IMR-90 (cell line): ENCODE data around the gene SNX15. TPM values are rescaled to one million over a fixed set of nuclear protein-coding genes. Genes with fewer than 3 reads are reported as not detected.

ENCODE experiments used
- ATAC-seq: fragments of 200-7000 bp; cut with Tn5 transposase; 2 replicates; pipeline ENCODE4 v1.9.1; 2020; ENCODE audit warnings: low read depth, mild to moderate bottlenecking, moderate library complexity
- BruUV-seq: library from RNA; stranded (reverse); fragments of 400-500 nt; replicated peaks from 2 replicates; lab custom pipeline; 2021; lab: Mats Ljungman, UMichigan
- CTCF ChIA-PET: fragments of 300-600 bp; formaldehyde crosslinking; extraction: SDS; loops from one replicate; lab custom pipeline; 2021; ENCODE audit warnings: antibody characterized with exemption; lab: Yijun Ruan, JAX
- POLR2A ChIA-PET: fragments of 300-600 bp; sonication (Branson Sonifier 250); formaldehyde crosslinking; loops from one replicate; lab custom pipeline; 2022; ENCODE audit warnings: antibody characterized with exemption; ENCODE audit not compliant: unreplicated experiment; lab: Charles Lee
- DNase-seq: peaks from one replicate; pipeline ENCODE4 v3.0.0; 2013
- H2AFZ ChIP-seq: replicated peaks from 2 replicates; pipeline ENCODE3; 2013; ENCODE audit warnings: low read length, mild to moderate bottlenecking; ENCODE audit not compliant: poor library complexity
- H2AK5ac ChIP-seq: 2 replicates; pipeline ENCODE4 v1.6.1; 2013; ENCODE audit warnings: low read depth, low read length, inconsistent platforms
- H2AK9ac ChIP-seq: replicated peaks from 2 replicates; pipeline ENCODE3; 2013; ENCODE audit warnings: mild to moderate bottlenecking, low read depth, low read length, moderate library complexity; ENCODE audit not compliant: poor library complexity
- H2BK120ac ChIP-seq: 2 replicates; pipeline ENCODE4 v1.6.1; 2013; ENCODE audit warnings: low read depth, low read length, inconsistent platforms
- H2BK15ac ChIP-seq: 3 replicates; pipeline ENCODE4 v1.6.1; 2013; ENCODE audit warnings: low read depth, low read length, inconsistent platforms
- H2BK20ac ChIP-seq: 2 replicates; pipeline ENCODE4 v1.6.1; 2013; ENCODE audit warnings: low read depth, mild to moderate bottlenecking, inconsistent platforms, low read length, moderate library complexity
- H2BK5ac ChIP-seq: 2 replicates; pipeline ENCODE4 v1.6.1; 2013; ENCODE audit warnings: mild to moderate bottlenecking, low read depth, low read length, inconsistent platforms; ENCODE audit not compliant: poor library complexity, severe bottlenecking
- H3K14ac ChIP-seq: replicated peaks from 2 replicates; pipeline ENCODE4 v1.6.1; 2013; ENCODE audit warnings: low read depth, low read length, inconsistent platforms
- H3K18ac ChIP-seq: 2 replicates; pipeline ENCODE4 v1.6.1; 2013; ENCODE audit warnings: low read depth, low read length, control low read depth
- H3K23ac ChIP-seq: 2 replicates; pipeline ENCODE4 v1.6.1; 2013; ENCODE audit warnings: low read depth, low read length, inconsistent platforms
- H3K27ac ChIP-seq: 2 replicates; pipeline ENCODE4 v1.5.1; 2013; ENCODE audit warnings: mild to moderate bottlenecking, control low read depth, low read length; ENCODE audit not compliant: insufficient read depth
- H3K27me3 ChIP-seq: 2 replicates; pipeline ENCODE4 v1.6.1; 2013; ENCODE audit warnings: low read length; ENCODE audit not compliant: control insufficient read depth, insufficient read depth
- H3K36me3 ChIP-seq: 2 replicates; pipeline ENCODE4 v1.6.1; 2013; ENCODE audit warnings: low read length, mixed read lengths; ENCODE audit not compliant: control insufficient read depth, insufficient read depth
- H3K4ac ChIP-seq: 2 replicates; pipeline ENCODE4 v1.6.1; 2013; ENCODE audit warnings: low read depth, low read length, inconsistent platforms
- H3K4me1 ChIP-seq: 2 replicates; pipeline ENCODE4 v1.6.1; 2013; ENCODE audit warnings: low read length, mixed read lengths; ENCODE audit not compliant: control insufficient read depth, insufficient read depth
- H3K4me2 ChIP-seq: 2 replicates; pipeline ENCODE4 v1.6.1; 2013; ENCODE audit warnings: low read depth, mild to moderate bottlenecking, control low read depth, low read length, moderate library complexity
- H3K4me3 ChIP-seq: 2 replicates; pipeline ENCODE4 v1.5.1; 2013; ENCODE audit warnings: low read depth, mild to moderate bottlenecking, control low read depth, low read length, moderate library complexity; ENCODE audit not compliant: insufficient read depth
- H3K56ac ChIP-seq: 2 replicates; pipeline ENCODE4 v1.6.1; 2013; ENCODE audit warnings: low read length, inconsistent platforms; ENCODE audit not compliant: insufficient read depth; ENCODE audit errors: extremely low read depth
- H3K79me1 ChIP-seq, 2 experiments: 2 replicates each; pipeline ENCODE4 v1.6.1; 2013; ENCODE audit warnings: low read length in 2 of 2, inconsistent platforms in 1 of 2, low read depth in 1 of 2
- H3K9ac ChIP-seq: 2 replicates; pipeline ENCODE4 v1.6.1; 2013; ENCODE audit warnings: low read depth, low read length, control low read depth
- H3K9me1 ChIP-seq: 2 replicates; pipeline ENCODE4 v1.6.1; 2013; ENCODE audit warnings: low read length, inconsistent platforms; ENCODE audit not compliant: insufficient read depth
- H3K9me3 ChIP-seq: 2 replicates; pipeline ENCODE4 v1.6.1; 2013; ENCODE audit warnings: low read length; ENCODE audit not compliant: control insufficient read depth, insufficient read depth
- H4K20me1 ChIP-seq: 2 replicates; pipeline ENCODE4 v1.6.1; 2013; ENCODE audit warnings: low read length, inconsistent platforms; ENCODE audit not compliant: insufficient read depth
- H4K5ac ChIP-seq: 2 replicates; pipeline ENCODE4 v1.6.1; 2013; ENCODE audit warnings: mild to moderate bottlenecking, low read depth, low read length, control low read depth
- H4K8ac ChIP-seq, 2 experiments: 2 replicates each; pipeline ENCODE4 v1.6.1; 2013; ENCODE audit warnings: low read depth in 2 of 2, low read length in 2 of 2, control low read depth in 1 of 2, inconsistent platforms in 1 of 2
- H4K91ac ChIP-seq: 2 replicates; pipeline ENCODE4 v1.6.1; 2013; ENCODE audit warnings: low read depth, low read length, inconsistent platforms; ENCODE audit not compliant: insufficient read depth
- WGBS, 2 experiments: methylation state at CpG; one replicate each; pipeline versions ENCODE4 v1.1.5 to v1.1.7; 2013; ENCODE audit warnings: missing lambda C conversion rate in 2 of 2; ENCODE audit not compliant: insufficient read length in 1 of 2; ENCODE audit errors: extremely low coverage in 2 of 2; 5-methylcytosine and 5-hydroxymethylcytosine counted together
- dilution Hi-C: fragments of 300-500 bp; cut with HindIII; formaldehyde crosslinking; loops from one replicate; pipeline ENCODE4 v1.14.3; 2018; ENCODE audit warnings: low sequenced_read_pairs; ENCODE audit not compliant: unreplicated experiment
- in situ Hi-C: fragments of 300-500 bp; cut with MboI; formaldehyde crosslinking; loops from 3 replicates; pipeline ENCODE4 v1.14.3; 2019; ENCODE audit warnings: low sequenced_read_pairs, inconsistent platforms, mixed read lengths
- intact Hi-C: fragments of 100-400 bp; cut with micrococcal nuclease; formaldehyde crosslinking; loops from 2 replicates; pipeline ENCODE4 v1.10.0; 2022
- polyA plus RNA-seq, 3 experiments: library from polyadenylated mRNA; depleted of rRNA; stranded (reverse); fragments of >200 nt; gene quantifications; 2 replicates each; pipeline ENCODE4 v1.2.3, GENCODE V29; 2012; ENCODE audit warnings: low replicate concordance in 1 of 3
- total RNA-seq: library from RNA; depleted of rRNA; stranded (reverse); fragments of >200 nt; gene quantifications from 2 replicates; pipeline ENCODE4 v1.2.3, GENCODE V29; 2012
- TF ChIP-seq, protein P1 (sequence below): conservative IDR thresholded peaks from 2 replicates; pipeline ENCODE4 v1.5.1; 2012; ENCODE audit warnings: mild to moderate bottlenecking, low read depth, low read length, improper control_type of control experiment

Gene SNX15
- total and polyA plus RNA-seq, 2 of the 4 experiments (the other 2 are of a cell fraction) = 9.0 to 16.3 TPM

DNA sequence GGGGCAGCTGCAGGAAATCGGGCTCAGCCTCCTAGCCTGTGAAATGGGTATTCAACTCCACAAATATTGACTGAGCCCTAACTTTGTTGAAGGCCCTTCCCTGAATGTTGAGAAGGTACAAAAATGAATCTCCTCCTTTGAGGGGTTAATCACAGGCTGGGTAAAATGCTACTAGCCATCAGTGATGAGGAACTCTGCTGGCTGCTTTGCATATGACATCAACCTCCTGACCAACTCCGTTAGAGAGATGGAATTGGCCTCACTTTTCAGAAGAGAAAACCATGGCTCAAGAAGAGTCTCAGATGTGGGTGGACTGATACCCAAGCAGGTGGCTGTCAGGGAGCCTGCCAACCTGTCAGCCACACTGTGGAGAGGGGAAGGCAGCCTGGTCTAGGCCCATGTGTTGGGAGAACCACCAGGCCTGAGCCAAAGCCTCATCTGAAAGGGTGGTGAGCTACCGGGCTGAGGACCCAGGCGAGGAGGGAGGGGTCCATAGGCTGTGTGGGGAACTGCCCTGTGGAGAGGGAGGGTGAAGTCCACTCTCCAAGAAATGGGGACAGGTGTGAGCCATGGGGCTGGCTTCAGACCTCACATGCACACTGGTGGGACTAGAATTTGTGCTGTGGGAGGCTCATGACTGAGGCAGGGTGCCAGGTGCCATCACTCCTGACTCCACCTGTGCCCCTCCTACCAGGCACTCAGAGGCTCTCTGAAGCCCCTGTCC lies 44.8 kb downstream of the SNX15 start:
- in situ Hi-C loops (no loop called here), dilution Hi-C loops (no loop called here), intact Hi-C loops (no loop called here)
- Histone ChIP-seq H2BK120ac (no peak overlapping the region), H3K79me1 (peaks cover 0 to 6% of the 10 kb centered on the region in 2 experiments; a peak in 1 of 4 replicates), H3K14ac (no peak overlapping the region), H4K8ac (no peak overlapping the region), H3K56ac (no peak overlapping the region), H2AK9ac (peak overlapping the region; percentile 42), H4K91ac (no peak overlapping the region), H4K20me1 (no peaks in the 10 kb centered on the region), H3K4me2 (no peak overlapping the region), H4K5ac (no peak overlapping the region), H3K23ac (no peak overlapping the region), H3K4ac (no peak overlapping the region), H2BK5ac (no peak overlapping the region), H2BK15ac (no peak overlapping the region), H3K4me1 (no peaks in the 10 kb centered on the region), H3K27ac (no peak overlapping the region), H2AFZ (no peak overlapping the region), H3K18ac (no peak overlapping the region), H3K9me1 (no peaks in the 10 kb centered on the region; the same call in 1 of the 2 replicates), H2BK20ac (no peak overlapping the region), H3K27me3 (no peaks in the 10 kb centered on the region), H3K4me3 (no peak overlapping the region), H3K36me3 (no peaks in the 10 kb centered on the region; the same call in none of the 2 replicates), H2AK5ac (no peak overlapping the region), H3K9ac (no peak overlapping the region), H3K9me3 (no peaks in the 10 kb centered on the region)
- TF ChIP-seq, protein P1, sequence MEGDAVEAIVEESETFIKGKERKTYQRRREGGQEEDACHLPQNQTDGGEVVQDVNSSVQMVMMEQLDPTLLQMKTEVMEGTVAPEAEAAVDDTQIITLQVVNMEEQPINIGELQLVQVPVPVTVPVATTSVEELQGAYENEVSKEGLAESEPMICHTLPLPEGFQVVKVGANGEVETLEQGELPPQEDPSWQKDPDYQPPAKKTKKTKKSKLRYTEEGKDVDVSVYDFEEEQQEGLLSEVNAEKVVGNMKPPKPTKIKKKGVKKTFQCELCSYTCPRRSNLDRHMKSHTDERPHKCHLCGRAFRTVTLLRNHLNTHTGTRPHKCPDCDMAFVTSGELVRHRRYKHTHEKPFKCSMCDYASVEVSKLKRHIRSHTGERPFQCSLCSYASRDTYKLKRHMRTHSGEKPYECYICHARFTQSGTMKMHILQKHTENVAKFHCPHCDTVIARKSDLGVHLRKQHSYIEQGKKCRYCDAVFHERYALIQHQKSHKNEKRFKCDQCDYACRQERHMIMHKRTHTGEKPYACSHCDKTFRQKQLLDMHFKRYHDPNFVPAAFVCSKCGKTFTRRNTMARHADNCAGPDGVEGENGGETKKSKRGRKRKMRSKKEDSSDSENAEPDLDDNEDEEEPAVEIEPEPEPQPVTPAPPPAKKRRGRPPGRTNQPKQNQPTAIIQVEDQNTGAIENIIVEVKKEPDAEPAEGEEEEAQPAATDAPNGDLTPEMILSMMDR = no peak
- no peak for ATAC-seq
- no CpG with 5 or more reads among the region's 4 CpGs for WGBS, 2 experiments
- no TSS peak for BruUV-seq
- ChIA-PET CTCF (no interaction called here), POLR2A (no interaction called here)
- DNase-seq = no peak
